HepG2 (cell line): ENCODE data around the gene EPHA2. TPM values are rescaled to one million over a fixed set of nuclear protein-coding genes. Genes with fewer than 3 reads are reported as not detected.

Experiments used
- ATF7 ChIP-seq, 2 experiments: fragments of 450-650 bp in 1 of 2; sonication (generic) in 1 of 2; formaldehyde crosslinking in 1 of 2; IDR thresholded peaks; 2 replicates each; pipeline versions ENCODE4 v1.4.0 to v1.6.1; 2016 to 2020; ENCODE audit warnings: antibody characterized with exemption in 1 of 2, mild to moderate bottlenecking in 1 of 2, missing genetic modification reagents in 1 of 2
- ATF7-NPFF ChIP-seq: sonication (generic); formaldehyde crosslinking; IDR thresholded peaks from 2 replicates; pipeline ENCODE4 v1.8.1; 2023; ENCODE audit warnings: mild to moderate bottlenecking, low read depth, missing genetic modification reagents, moderate library complexity
- FUBP1 ChIP-seq: sonication (generic); formaldehyde crosslinking; IDR thresholded peaks from 2 replicates; pipeline ENCODE4 v1.5.1; 2020; ENCODE audit warnings: missing genetic modification reagents, mild to moderate bottlenecking, borderline replicate concordance
- GABPA ChIP-seq, 2 experiments: IDR thresholded peaks; 2 replicates each; pipeline ENCODE4 v1.6.1; 2011 to 2016; ENCODE audit warnings: low read depth in 2 of 2, low read length in 1 of 2, missing biosample characterization in 1 of 2, missing genetic modification characterization in 1 of 2
- GATAD1 ChIP-seq: IDR thresholded peaks from 2 replicates; pipeline ENCODE4 v1.6.1; 2016; ENCODE audit warnings: missing genetic modification reagents, missing compliant biosample characterization
- GMEB1 ChIP-seq: sonication (generic); formaldehyde crosslinking; IDR thresholded peaks from 2 replicates; pipeline ENCODE4 v1.5.1; 2020; ENCODE audit warnings: missing genetic modification reagents, mild to moderate bottlenecking, borderline replicate concordance
- KAT7 ChIP-seq: IDR thresholded peaks from 2 replicates; pipeline ENCODE4 v1.6.1; 2018; ENCODE audit warnings: borderline replicate concordance, missing compliant biosample characterization
- KDM3A ChIP-seq: IDR thresholded peaks from 2 replicates; pipeline ENCODE4 v1.6.1; 2018; ENCODE audit warnings: low read depth, missing compliant biosample characterization
- NPAS2 ChIP-seq: sonication (generic); formaldehyde crosslinking; IDR thresholded peaks from 2 replicates; pipeline ENCODE4 v1.8.0; 2022; ENCODE audit warnings: mild to moderate bottlenecking, missing genetic modification reagents, borderline replicate concordance
- PRPF4 ChIP-seq: fragments of 200-400 bp; formaldehyde crosslinking; IDR thresholded peaks from 2 replicates; pipeline ENCODE4 v1.6.1; 2016; ENCODE audit warnings: low read length, low read depth; ENCODE audit not compliant: poor library complexity, severe bottlenecking
- TBP ChIP-seq: sonication (generic); formaldehyde crosslinking; IDR thresholded peaks from 2 replicates; pipeline ENCODE4 v1.5.0; 2020; ENCODE audit warnings: missing genetic modification reagents
- TCF7 ChIP-seq: sonication (generic); IDR thresholded peaks from 2 replicates; pipeline ENCODE4 v1.6.1; 2016; ENCODE audit warnings: antibody characterized with exemption, low read depth
- ZFX ChIP-seq: sonication (generic); formaldehyde crosslinking; IDR thresholded peaks from 2 replicates; pipeline ENCODE4 v1.4.0; 2020; ENCODE audit warnings: mild to moderate bottlenecking, low read depth, missing genetic modification reagents, moderate library complexity
- ZNF138 ChIP-seq: sonication (generic); formaldehyde crosslinking; IDR thresholded peaks from 2 replicates; pipeline ENCODE4 v1.5.0; 2020; ENCODE audit warnings: mild to moderate bottlenecking, low read depth, missing genetic modification reagents
- ZNF143 ChIP-seq: sonication (generic); formaldehyde crosslinking; IDR thresholded peaks from 2 replicates; pipeline ENCODE4 v1.4.0; 2020; ENCODE audit warnings: missing genetic modification reagents
- ZNF382 ChIP-seq: sonication (generic); formaldehyde crosslinking; IDR thresholded peaks from 2 replicates; pipeline ENCODE4 v1.5.0; 2020; ENCODE audit warnings: missing genetic modification reagents, mild to moderate bottlenecking, borderline replicate concordance
- ZNF589 ChIP-seq: sonication (generic); formaldehyde crosslinking; conservative IDR thresholded peaks from 2 replicates; pipeline ENCODE4 v1.8.0; 2022; ENCODE audit warnings: mild to moderate bottlenecking, moderate library complexity, missing genetic modification reagents
- ZNF644 ChIP-seq: IDR thresholded peaks from 2 replicates; pipeline ENCODE4 v1.6.1; 2016; ENCODE audit warnings: low read depth
- ZNF737 ChIP-seq: sonication (generic); formaldehyde crosslinking; IDR thresholded peaks from 2 replicates; pipeline ENCODE4 v1.5.0; 2020; ENCODE audit warnings: missing genetic modification reagents, mild to moderate bottlenecking, borderline replicate concordance
- ZNF83 ChIP-seq: sonication (generic); formaldehyde crosslinking; IDR thresholded peaks from 2 replicates; pipeline ENCODE4 v1.4.0; 2020; ENCODE audit warnings: missing genetic modification reagents, mild to moderate bottlenecking, borderline replicate concordance
- polyA plus RNA-seq, 8 experiments: library from polyadenylated mRNA; depleted of rRNA in 3 of 8; stranded (reverse) in 7 of 8; unstranded in 1 of 8; fragments of >200 nt; fragmentation: Illumina TruSeq in 4 of 8; extraction: Trizol in 4 of 8; gene quantifications; 2 replicates each; pipeline versions ENCODE4 v1.2.1 to v1.2.3, GENCODE V29; 2011 to 2016; ENCODE audit warnings: low read depth in 4 of 8, missing spikeins in 1 of 8, mixed read lengths in 1 of 8; ENCODE audit not compliant: insufficient read depth in 1 of 8
- total RNA-seq, 5 experiments: library from RNA; depleted of rRNA; stranded (reverse); fragments of >200 nt; fragmentation: Illumina TruSeq; extraction: Trizol; gene quantifications; 2 replicates each; pipeline ENCODE4 v1.2.3, GENCODE V29; 2016; ENCODE audit warnings: low read depth in 1 of 5
- TF ChIP-seq, protein P1 (sequence below), 2 experiments: sonication (generic) in 1 of 2; formaldehyde crosslinking in 1 of 2; IDR thresholded peaks; 2 replicates each; pipeline versions ENCODE4 v1.4.0 to v1.6.1; 2016 to 2020; ENCODE audit warnings: borderline replicate concordance in 1 of 2, low read depth in 1 of 2, mild to moderate bottlenecking in 1 of 2, missing genetic modification reagents in 1 of 2

EPHA2 gene
- total and polyA plus RNA-seq, 2 of the 13 experiments (the other 11 are each of a cell fraction or from before 2014, with no cell fraction given) = 33.6 to 53.6 TPM

DNA sequence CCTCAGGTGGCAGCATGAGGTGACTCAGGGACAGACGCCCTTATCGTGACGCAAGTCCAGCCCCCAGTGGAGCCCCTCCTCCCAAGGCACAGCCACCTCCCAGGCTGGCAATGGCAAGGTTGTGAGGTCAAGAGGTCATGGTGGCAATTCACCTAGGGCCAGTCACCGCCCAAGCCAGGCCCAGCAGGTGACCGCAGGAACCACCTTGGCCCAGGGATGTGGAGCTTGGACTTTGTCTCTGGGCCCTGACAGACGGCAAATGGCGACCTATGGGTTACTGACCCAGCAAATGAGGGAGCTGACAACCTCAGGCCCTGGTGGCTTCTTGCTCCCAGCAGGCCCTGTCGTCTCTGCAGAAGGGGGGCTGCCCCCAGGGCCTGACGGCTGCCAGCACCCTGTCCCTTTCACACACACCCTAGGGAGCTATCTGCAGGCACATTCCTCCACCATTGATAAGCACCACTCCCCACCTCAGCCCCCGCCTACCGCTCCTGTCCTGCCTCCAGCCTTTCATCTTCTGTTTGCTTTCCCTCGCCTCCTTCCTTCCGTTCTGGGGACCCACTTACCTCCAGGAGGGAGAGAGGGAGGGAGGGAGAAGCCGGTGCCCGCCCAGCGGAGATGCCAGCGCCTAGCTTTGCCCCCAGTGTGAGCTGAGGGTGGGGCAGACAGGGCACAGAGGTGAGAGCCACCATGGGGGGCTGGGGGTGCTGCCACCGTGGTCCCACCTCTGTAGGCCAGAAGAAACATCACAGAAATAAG, 12.1 kb downstream of the EPHA2 start (continued):
- TF ChIP-seq ZNF83 (CRISPR knock-in tag) = no peak
- TF ChIP-seq FUBP1 (CRISPR knock-in tag) = no peak
- TF ChIP-seq NPAS2 (CRISPR knock-in tag) = no peak
- peak; percentile 80 for TF ChIP-seq ZNF143
- no peak for TF ChIP-seq PRPF4
- TF ChIP-seq ATF7 (IDR thresholded peaks at IDR 0.05) = no peak
- TF ChIP-seq ATF7 (CRISPR knock-in tag; IDR thresholded peaks at IDR 0.05) = no peak
- peak; percentile 97 for TF ChIP-seq TCF7
- no peak for TF ChIP-seq ZNF138 (CRISPR knock-in tag)
- TF ChIP-seq ATF7-NPFF (CRISPR knock-in tag) = no peak; the same call in 1 of the 2 replicates
- no peak for TF ChIP-seq TBP (CRISPR knock-in tag)
- peak; percentile 57; the same call in 1 of the 2 replicates for TF ChIP-seq KDM3A (CRISPR knock-in tag)
- TF ChIP-seq ZNF589 (CRISPR knock-in tag) = no peak; the same call in 1 of the 2 replicates
- TF ChIP-seq GMEB1 (CRISPR knock-in tag) = no peak; the same call in 1 of the 2 replicates
- TF ChIP-seq GABPA (IDR thresholded peaks at IDR 0.05; ENCODE audit: low read depth, low read length) = no peak
- TF ChIP-seq GABPA (CRISPR knock-in tag; IDR thresholded peaks at IDR 0.05; ENCODE audit: low read depth) = peak; percentile 79
- TF ChIP-seq ZNF382 = no peak
- TF ChIP-seq, protein P1, sequence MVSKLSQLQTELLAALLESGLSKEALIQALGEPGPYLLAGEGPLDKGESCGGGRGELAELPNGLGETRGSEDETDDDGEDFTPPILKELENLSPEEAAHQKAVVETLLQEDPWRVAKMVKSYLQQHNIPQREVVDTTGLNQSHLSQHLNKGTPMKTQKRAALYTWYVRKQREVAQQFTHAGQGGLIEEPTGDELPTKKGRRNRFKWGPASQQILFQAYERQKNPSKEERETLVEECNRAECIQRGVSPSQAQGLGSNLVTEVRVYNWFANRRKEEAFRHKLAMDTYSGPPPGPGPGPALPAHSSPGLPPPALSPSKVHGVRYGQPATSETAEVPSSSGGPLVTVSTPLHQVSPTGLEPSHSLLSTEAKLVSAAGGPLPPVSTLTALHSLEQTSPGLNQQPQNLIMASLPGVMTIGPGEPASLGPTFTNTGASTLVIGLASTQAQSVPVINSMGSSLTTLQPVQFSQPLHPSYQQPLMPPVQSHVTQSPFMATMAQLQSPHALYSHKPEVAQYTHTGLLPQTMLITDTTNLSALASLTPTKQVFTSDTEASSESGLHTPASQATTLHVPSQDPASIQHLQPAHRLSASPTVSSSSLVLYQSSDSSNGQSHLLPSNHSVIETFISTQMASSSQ (IDR thresholded peaks at IDR 0.05; ENCODE audit: low read depth) = peak; percentile 45
- TF ChIP-seq, protein P1 (CRISPR knock-in tag; IDR thresholded peaks at IDR 0.05; ENCODE audit: borderline replicate concordance) = peak; percentile 88
- TF ChIP-seq ZNF644 (CRISPR knock-in tag) = peak; percentile 78; the same call in 1 of the 2 replicates
- no peak for TF ChIP-seq ZNF737 (CRISPR knock-in tag)
- TF ChIP-seq ZFX (CRISPR knock-in tag) = peak; percentile 82
- TF ChIP-seq KAT7 (CRISPR knock-in tag) = no peak
- peak; percentile 72 for TF ChIP-seq GATAD1 (CRISPR knock-in tag)
